K562 (cell line): ENCODE data around the gene FAHD2B. TPM values are rescaled to one million over a fixed set of nuclear protein-coding genes. Genes with fewer than 3 reads are reported as not detected.

Source experiments
- ASH1L ChIP-seq: fragments of 450-650 bp; IDR thresholded peaks from 2 replicates; pipeline ENCODE4 v1.6.1; 2018; ENCODE audit warnings: borderline replicate concordance, mild to moderate bottlenecking, low read depth; ENCODE audit not compliant: partially characterized antibody
- BRD4 ChIP-seq: fragments of 200-600 bp; sonication (generic); IDR thresholded peaks from 2 replicates; pipeline ENCODE4 v1.6.1; 2017; ENCODE audit warnings: inconsistent platforms
- HDAC3 ChIP-seq: fragments of 450-650 bp; IDR thresholded peaks from 2 replicates; pipeline ENCODE4 v1.6.1; 2018; ENCODE audit warnings: borderline replicate concordance, mild to moderate bottlenecking, moderate library complexity; ENCODE audit not compliant: partially characterized antibody
- HNRNPH1 ChIP-seq: fragments of 200-400 bp; formaldehyde crosslinking; optimal IDR thresholded peaks from 2 replicates; pipeline ENCODE3; 2017; ENCODE audit warnings: low read depth, mild to moderate bottlenecking, low read length, moderate library complexity
- NBN ChIP-seq: fragments of 450-650 bp; IDR thresholded peaks from 2 replicates; pipeline ENCODE4 v1.6.1; 2016; ENCODE audit warnings: low read depth, mild to moderate bottlenecking
- POLR2B ChIP-seq: fragments of 450-650 bp; IDR thresholded peaks from 2 replicates; pipeline ENCODE4 v1.6.1; 2018; ENCODE audit warnings: low read depth; ENCODE audit not compliant: partially characterized antibody
- RFX5 ChIP-seq: IDR thresholded peaks from 2 replicates; pipeline ENCODE4 v1.6.1; 2011; ENCODE audit warnings: low read depth, mild to moderate bottlenecking, improper control_type of control experiment, low read length
- polyA plus RNA-seq, 8 experiments: library from polyadenylated mRNA; depleted of rRNA in 4 of 8; stranded (reverse) in 5 of 8; unstranded in 3 of 8; fragments of >200 nt; fragmentation: Nextera tagmentation in 2 of 8; fragmentation: Illumina TruSeq in 1 of 8; extraction: Ambion mirVana in 2 of 8; extraction: Trizol in 1 of 8; gene quantifications; 2 replicates each; pipeline versions ENCODE4 v1.2.1 to v1.2.3, GENCODE V29; 2011 to 2014; ENCODE audit warnings: inconsistent platforms in 1 of 8, missing spikeins in 1 of 8
- total RNA-seq, 7 experiments: library from RNA; depleted of rRNA in 6 of 7; stranded (reverse); fragments of >200 nt in 6 of 7; fragmentation: Illumina TruSeq in 2 of 7; extraction: Trizol in 2 of 7; gene quantifications; 2 replicates each; pipeline versions ENCODE4 v1.2.1 to v1.2.3, GENCODE V29; 2011 to 2021; ENCODE audit warnings: low replicate concordance in 1 of 7
- TF ChIP-seq, protein P1 (sequence below): fragments of 450-650 bp; formaldehyde crosslinking; IDR thresholded peaks from 2 replicates; pipeline ENCODE4 v1.4.0; 2020; ENCODE audit warnings: mild to moderate bottlenecking, mixed read lengths
- TF ChIP-seq, protein P2 (sequence below): IDR thresholded peaks from 2 replicates; pipeline ENCODE4 v1.6.1; 2011; ENCODE audit not compliant: insufficient read length; ENCODE audit errors: extremely low read depth

The FAHD2B gene
- total and polyA plus RNA-seq, 9 of the 15 experiments (the other 6 are each of a cell fraction or from before 2014, with no cell fraction given) = 4.7 to 36.6 (median 26.1) TPM

DNA sequence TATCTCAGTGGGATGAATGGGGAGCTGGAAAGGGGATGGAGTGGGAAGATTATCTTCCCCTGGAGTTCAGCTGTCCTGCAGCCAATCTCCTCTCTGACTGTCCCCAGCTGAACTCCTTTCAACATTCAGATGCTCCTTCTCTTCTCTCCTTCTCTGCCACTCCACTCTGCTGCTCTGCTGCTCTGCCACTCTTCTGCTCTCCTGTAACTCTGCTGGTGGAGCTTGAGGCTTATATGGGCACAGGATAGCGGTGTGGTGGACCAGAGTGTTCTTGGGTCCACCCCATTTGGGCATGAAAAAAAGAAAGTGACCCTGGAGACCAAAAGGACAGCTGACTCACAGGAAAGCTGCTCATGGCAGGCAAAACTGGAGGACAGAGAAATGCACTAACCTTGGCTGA lies 26.6 kb downstream of the FAHD2B start (continued):
- TF ChIP-seq HNRNPH1 = no peak
- TF ChIP-seq, protein P1, sequence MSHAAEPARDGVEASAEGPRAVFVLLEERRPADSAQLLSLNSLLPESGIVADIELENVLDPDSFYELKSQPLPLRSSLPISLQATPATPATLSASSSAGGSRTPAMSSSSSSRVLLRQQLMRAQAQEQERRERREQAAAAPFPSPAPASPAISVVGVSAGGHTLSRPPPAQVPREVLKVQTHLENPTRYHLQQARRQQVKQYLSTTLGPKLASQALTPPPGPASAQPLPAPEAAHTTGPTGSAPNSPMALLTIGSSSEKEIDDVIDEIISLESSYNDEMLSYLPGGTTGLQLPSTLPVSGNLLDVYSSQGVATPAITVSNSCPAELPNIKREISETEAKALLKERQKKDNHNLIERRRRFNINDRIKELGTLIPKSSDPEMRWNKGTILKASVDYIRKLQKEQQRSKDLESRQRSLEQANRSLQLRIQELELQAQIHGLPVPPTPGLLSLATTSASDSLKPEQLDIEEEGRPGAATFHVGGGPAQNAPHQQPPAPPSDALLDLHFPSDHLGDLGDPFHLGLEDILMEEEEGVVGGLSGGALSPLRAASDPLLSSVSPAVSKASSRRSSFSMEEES = no peak
- TF ChIP-seq BRD4 = no peak
- TF ChIP-seq, protein P2, sequence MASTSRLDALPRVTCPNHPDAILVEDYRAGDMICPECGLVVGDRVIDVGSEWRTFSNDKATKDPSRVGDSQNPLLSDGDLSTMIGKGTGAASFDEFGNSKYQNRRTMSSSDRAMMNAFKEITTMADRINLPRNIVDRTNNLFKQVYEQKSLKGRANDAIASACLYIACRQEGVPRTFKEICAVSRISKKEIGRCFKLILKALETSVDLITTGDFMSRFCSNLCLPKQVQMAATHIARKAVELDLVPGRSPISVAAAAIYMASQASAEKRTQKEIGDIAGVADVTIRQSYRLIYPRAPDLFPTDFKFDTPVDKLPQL = no peak
- no peak for TF ChIP-seq POLR2B
- no peak for TF ChIP-seq ASH1L
- TF ChIP-seq NBN = no peak
- TF ChIP-seq HDAC3 = no peak
- no peak for TF ChIP-seq RFX5
